ENCODE measurements around the gene CELSR2. TPM values are rescaled to one million over a fixed set of nuclear protein-coding genes. Genes with fewer than 3 reads are reported as not detected.
A peak's percentile ranks its signal among the peaks of the same experiment; 100 is the strongest.

Gene CELSR2
- total RNA-seq, 4 donors from 2014 or later, result 14.0 to 16.7 (median 16.3) TPM

GRCh38 chr1:109249654-109250401, 489 bp downstream of the CELSR2 start:
- TF ChIP-seq CTCF (IDR thresholded peaks at IDR 0.05) (no peak), POLR2A (IDR thresholded peaks at IDR 0.05) (no peak), EP300 (IDR thresholded peaks at IDR 0.05) (no peak)

GRCh38 chr1:109250454-109251276, 1.3 kb downstream of the CELSR2 start:
- Histone ChIP-seq H3K4me1 (peaks cover 0 to 64% (median 26%) of the 10 kb centered on the region in 4 donors), H3K36me3 (peaks cover 0 to 12% (median 0%) of the 10 kb centered on the region in 3 donors), H3K27ac (peak overlapping the region in 3 of 4 donors; percentile 26 to 86 (median 34)), H3K27me3 (no peaks in the 10 kb centered on the region), H3K4me3 (peak overlapping the region in 3 of 4 donors; percentile 48 to 75 (median 70)), H3K9me3 (no peaks in the 10 kb centered on the region)
- TF ChIP-seq EP300 (IDR thresholded peaks at IDR 0.05) (no peak), CTCF (IDR thresholded peaks at IDR 0.05) (no peak), POLR2A (IDR thresholded peaks at IDR 0.05) (no peak)
- 84 to 86% methylated on average over 24 to 31 of the region's 33 CpGs for WGBS, 2 donors
- DNase-seq (ENCODE audit: low spot score in 2 of 2), result no peak

More at GRCh38 chr1:109249654-109250401, 489 bp downstream of the CELSR2 start:
- Histone ChIP-seq H3K27me3 (no peaks in the 10 kb centered on the region), H3K36me3 (peaks cover 0 to 12% (median 0%) of the 10 kb centered on the region in 3 donors), H3K4me3 (peak overlapping the region; percentile 40 to 75 (median 59)), H3K9me3 (no peaks in the 10 kb centered on the region), H3K27ac (peak overlapping the region in 3 of 4 donors; percentile 26 to 86 (median 34)), H3K4me1 (peaks cover 0 to 56% (median 21%) of the 10 kb centered on the region in 4 donors)
- 0 to 6% methylated on average over 26 to 38 of the region's 80 CpGs for WGBS, 2 donors
- no peak for DNase-seq (ENCODE audit: low spot score in 2 of 2)

GRCh38 chr1:109251277-109252166, 2.2 kb downstream of the CELSR2 start:
- Histone ChIP-seq H3K4me3 (no peak overlapping the region), H3K4me1 (peaks cover 0 to 66% (median 27%) of the 10 kb centered on the region in 4 donors), H3K9me3 (no peaks in the 10 kb centered on the region), H3K27me3 (no peaks in the 10 kb centered on the region), H3K27ac (peak overlapping the region in 1 of 4 donors; percentile 86), H3K36me3 (peaks cover 0 to 12% (median 0%) of the 10 kb centered on the region in 3 donors)
- TF ChIP-seq EP300 (IDR thresholded peaks at IDR 0.05) (no peak), CTCF (IDR thresholded peaks at IDR 0.05) (no peak), POLR2A (IDR thresholded peaks at IDR 0.05) (no peak)
- WGBS, 2 donors, result 93 to 96% methylated on average over 32 of the region's 32 CpGs
- no peak for DNase-seq (ENCODE audit: low spot score in 2 of 2)

GRCh38 chr1:109252167-109252892, 3.0 kb downstream of the CELSR2 start:
- WGBS, 2 donors, result 94 to 97% methylated on average over 29 to 31 of the region's 31 CpGs
- Histone ChIP-seq H3K36me3 (peaks cover 0 to 12% (median 0%) of the 10 kb centered on the region in 3 donors), H3K27ac (peak overlapping the region in 3 of 4 donors; percentile 68 to 93 (median 92)), H3K27me3 (no peaks in the 10 kb centered on the region), H3K4me3 (no peak overlapping the region), H3K4me1 (peaks cover 0 to 68% (median 27%) of the 10 kb centered on the region in 4 donors), H3K9me3 (no peaks in the 10 kb centered on the region)
- no peak for DNase-seq (ENCODE audit: low spot score in 2 of 2)
- TF ChIP-seq POLR2A (IDR thresholded peaks at IDR 0.05) (no peak), CTCF (IDR thresholded peaks at IDR 0.05) (no peak), EP300 (IDR thresholded peaks at IDR 0.05) (no peak)
